Liver (tissue), 9 donors: ENCODE results near the gene SLC25A17. TPM values are rescaled to one million over a fixed set of nuclear protein-coding genes. Genes with fewer than 3 reads are reported as not detected.

Experiments used
- DNase-seq: peaks from one replicate; pipeline ENCODE4 v3.0.0-alpha.2; 2017; ENCODE audit warnings: low spot score
- H3K27ac ChIP-seq, 2 donors: one replicate each; pipeline ENCODE4 v1.7.0; 2013; ENCODE audit warnings: inconsistent platforms in 2 of 2, low read length in 2 of 2, control low read depth in 1 of 2, low read depth in 1 of 2, mild to moderate bottlenecking in 1 of 2
- H3K27me3 ChIP-seq, 4 donors: one replicate each; pipeline versions ENCODE4 v1.6.1 to v1.7.0; 2013; ENCODE audit warnings: low read length in 3 of 4, inconsistent platforms in 1 of 4, mild to moderate bottlenecking in 1 of 4, moderate library complexity in 1 of 4; ENCODE audit not compliant: control insufficient read depth in 4 of 4, insufficient read depth in 4 of 4
- H3K36me3 ChIP-seq, 4 donors: one replicate each; pipeline versions ENCODE4 v1.6.1 to v1.7.0; 2013; ENCODE audit warnings: low read length in 3 of 4, mild to moderate bottlenecking in 3 of 4, low read depth in 1 of 4, moderate library complexity in 1 of 4; ENCODE audit not compliant: control insufficient read depth in 4 of 4, insufficient read depth in 3 of 4
- H3K4me1 ChIP-seq, 4 donors: one replicate each; pipeline versions ENCODE4 v1.6.1 to v1.7.0; 2013; ENCODE audit warnings: low read length in 3 of 4, mild to moderate bottlenecking in 3 of 4, moderate library complexity in 1 of 4; ENCODE audit not compliant: control insufficient read depth in 4 of 4, insufficient read depth in 4 of 4
- H3K4me3 ChIP-seq, 3 donors: one replicate each; pipeline versions ENCODE4 v1.6.1 to v1.7.0; 2013; ENCODE audit warnings: low read length in 3 of 3, control low read depth in 1 of 3, low read depth in 1 of 3, mild to moderate bottlenecking in 1 of 3
- H3K9ac ChIP-seq, 2 donors: one replicate each; pipeline ENCODE4 v1.7.0; 2013; ENCODE audit warnings: low read length in 2 of 2, mild to moderate bottlenecking in 2 of 2, moderate library complexity in 2 of 2, control low read depth in 1 of 2, low read depth in 1 of 2
- H3K9me3 ChIP-seq, 4 donors: one replicate each; pipeline versions ENCODE4 v1.6.1 to v1.7.0; 2013; ENCODE audit warnings: low read length in 3 of 4; ENCODE audit not compliant: control insufficient read depth in 4 of 4
- ATF3 ChIP-seq: IDR thresholded peaks from 2 replicates; pipeline ENCODE4 v1.6.1; 2016; ENCODE audit warnings: antibody characterized with exemption
- CTCF ChIP-seq: fragments of 150-350 bp; IDR thresholded peaks from 2 replicates; pipeline ENCODE4 v1.5.1; 2017; ENCODE audit warnings: improper control_type of control experiment, low read depth, low read length; ENCODE audit not compliant: missing input control
- EGR1 ChIP-seq, 2 donors: IDR thresholded peaks; 2 replicates each; pipeline ENCODE4 v1.6.1; 2016 to 2018; ENCODE audit warnings: antibody characterized with exemption in 2 of 2, low read depth in 2 of 2
- FOXA1 ChIP-seq: IDR thresholded peaks from 2 replicates; pipeline ENCODE4 v1.6.1; 2016; ENCODE audit warnings: antibody characterized with exemption
- FOXA2 ChIP-seq: IDR thresholded peaks from 2 replicates; pipeline ENCODE4 v1.6.1; 2016; ENCODE audit warnings: antibody characterized with exemption
- GABPA ChIP-seq, 2 donors: IDR thresholded peaks in 1 of 2; conservative IDR thresholded peaks in 1 of 2; 2 replicates each; pipeline ENCODE4 v1.6.1; 2016; ENCODE audit warnings: antibody characterized with exemption in 2 of 2, mild to moderate bottlenecking in 1 of 2, moderate library complexity in 1 of 2
- HNF4A ChIP-seq, 2 donors: conservative IDR thresholded peaks; 2 replicates each; pipeline ENCODE4 v1.6.1; 2016; ENCODE audit warnings: antibody characterized with exemption in 2 of 2, mild to moderate bottlenecking in 2 of 2
- HNF4G ChIP-seq: IDR thresholded peaks from 2 replicates; pipeline ENCODE4 v1.6.1; 2016; ENCODE audit warnings: antibody characterized with exemption
- JUND ChIP-seq, 2 donors: IDR thresholded peaks; 2 replicates each; pipeline ENCODE4 v1.6.1; 2016; ENCODE audit warnings: antibody characterized with exemption in 2 of 2
- NR2F2 ChIP-seq: IDR thresholded peaks from 2 replicates; pipeline ENCODE4 v1.6.1; 2016; ENCODE audit warnings: antibody characterized with exemption
- RAD21 ChIP-seq, 2 donors: IDR thresholded peaks; 2 replicates each; pipeline ENCODE4 v1.6.1; 2016; ENCODE audit warnings: antibody characterized with exemption in 2 of 2, mild to moderate bottlenecking in 2 of 2
- RXRA ChIP-seq, 2 donors: IDR thresholded peaks; 2 replicates each; pipeline ENCODE4 v1.6.1; 2017 to 2018; ENCODE audit warnings: antibody characterized with exemption in 2 of 2, mild to moderate bottlenecking in 1 of 2
- SP1 ChIP-seq: IDR thresholded peaks from 2 replicates; pipeline ENCODE4 v1.6.1; 2018; ENCODE audit warnings: antibody characterized with exemption, mild to moderate bottlenecking
- TAF1 ChIP-seq: conservative IDR thresholded peaks from 2 replicates; pipeline ENCODE4 v1.6.1; 2016; ENCODE audit warnings: antibody characterized with exemption, mild to moderate bottlenecking
- YY1 ChIP-seq: IDR thresholded peaks from 2 replicates; pipeline ENCODE4 v1.6.1; 2016; ENCODE audit warnings: antibody characterized with exemption, mild to moderate bottlenecking
- WGBS: extraction: QIAGEN DNeasy Blood & Tissue Kit; methylation state at CpG from one replicate; pipeline ENCODE4 v1.1.7; 2013; 5-methylcytosine and 5-hydroxymethylcytosine counted together
- polyA plus RNA-seq, 2 donors: library from polyadenylated mRNA; stranded (reverse) in 1 of 2; unstranded in 1 of 2; fragments of 200-250 nt in 1 of 2; fragments of >200 nt in 1 of 2; fragmentation: Nextera tagmentation in 1 of 2; extraction: Ambion mirVana in 1 of 2; gene quantifications; one replicate each; pipeline versions ENCODE4 v1.2.1 to v1.2.3, GENCODE V29; 2013 to 2015
- total RNA-seq, 2 donors: library from RNA; depleted of rRNA; stranded (reverse); fragments of >200 nt; gene quantifications; one replicate each; pipeline ENCODE4 v1.2.3, GENCODE V29; 2014
- TF ChIP-seq, protein P1 (sequence below): IDR thresholded peaks from 2 replicates; pipeline ENCODE4 v1.6.1; 2016; ENCODE audit warnings: antibody characterized with exemption
- donor health status: healthy.
- donor health status: healthy.
- donor health status: healthy.
- donor health status: healthy.
- donor health status: healthy.

Gene SLC25A17
- total and polyA plus RNA-seq, 4 donors = 7.3 to 17.5 (median 11.2) TPM

GRCh38 chr22:40856513-40857308, 37.6 kb upstream of the SLC25A17 start, which contains the start of the genes ST13 and XPNPEP3 (continued):
- TF ChIP-seq CTCF (peak; percentile 13), FOXA2 (no peak), SP1 (peak; percentile 76), HNF4A (conservative IDR thresholded peaks at IDR 0.05) (no peak), ATF3 (peak; percentile 28), HNF4G (no peak), RAD21 (IDR thresholded peaks at IDR 0.05) (peak in 1 of 2 donors; percentile 9)

DNA sequence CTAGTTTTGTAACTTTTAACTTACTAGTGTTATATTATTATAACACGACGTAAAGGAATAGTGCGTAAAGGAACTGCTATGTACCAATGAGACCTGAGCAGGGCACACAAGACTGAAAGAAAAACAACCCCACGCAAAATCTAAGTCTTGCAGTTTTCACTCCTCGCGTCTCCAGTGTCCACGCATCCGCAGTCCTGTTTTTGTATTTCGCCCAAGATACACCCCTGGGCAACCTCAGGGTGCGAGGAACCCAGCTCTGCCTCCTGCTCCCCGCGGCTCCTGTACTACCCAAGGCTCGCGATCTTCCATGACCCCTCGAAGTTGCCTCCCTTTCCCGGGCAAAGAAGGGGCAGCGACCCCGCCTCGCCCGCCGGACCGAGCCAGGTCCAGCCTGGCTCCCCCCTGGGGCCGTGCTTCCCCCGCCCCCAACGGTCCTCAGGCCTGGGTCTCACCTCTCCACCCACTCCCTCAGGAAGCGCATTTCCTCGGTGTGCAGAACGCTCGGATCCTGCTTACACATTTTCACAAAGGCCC, 36.9 kb upstream of the SLC25A17 start:
- TF ChIP-seq NR2F2 (no peak), RAD21 (IDR thresholded peaks at IDR 0.05) (no peak), SP1 (no peak), JUND (IDR thresholded peaks at IDR 0.05) (no peak), HNF4A (conservative IDR thresholded peaks at IDR 0.05) (no peak), GABPA (IDR thresholded peaks at IDR 0.05 in 1 of 2, conservative IDR thresholded peaks at IDR 0.05 in 1 of 2) (no peak), FOXA1 (no peak), RXRA (IDR thresholded peaks at IDR 0.05) (no peak), FOXA2 (no peak), ATF3 (no peak), YY1 (no peak), HNF4G (no peak), EGR1 (IDR thresholded peaks at IDR 0.05; ENCODE audit: low read depth in 2 of 2) (no peak), TAF1 (no peak)
- TF ChIP-seq, protein P1, sequence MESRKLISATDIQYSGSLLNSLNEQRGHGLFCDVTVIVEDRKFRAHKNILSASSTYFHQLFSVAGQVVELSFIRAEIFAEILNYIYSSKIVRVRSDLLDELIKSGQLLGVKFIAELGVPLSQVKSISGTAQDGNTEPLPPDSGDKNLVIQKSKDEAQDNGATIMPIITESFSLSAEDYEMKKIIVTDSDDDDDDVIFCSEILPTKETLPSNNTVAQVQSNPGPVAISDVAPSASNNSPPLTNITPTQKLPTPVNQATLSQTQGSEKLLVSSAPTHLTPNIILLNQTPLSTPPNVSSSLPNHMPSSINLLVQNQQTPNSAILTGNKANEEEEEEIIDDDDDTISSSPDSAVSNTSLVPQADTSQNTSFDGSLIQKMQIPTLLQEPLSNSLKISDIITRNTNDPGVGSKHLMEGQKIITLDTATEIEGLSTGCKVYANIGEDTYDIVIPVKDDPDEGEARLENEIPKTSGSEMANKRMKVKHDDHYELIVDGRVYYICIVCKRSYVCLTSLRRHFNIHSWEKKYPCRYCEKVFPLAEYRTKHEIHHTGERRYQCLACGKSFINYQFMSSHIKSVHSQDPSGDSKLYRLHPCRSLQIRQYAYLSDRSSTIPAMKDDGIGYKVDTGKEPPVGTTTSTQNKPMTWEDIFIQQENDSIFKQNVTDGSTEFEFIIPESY = no peak
- DNase-seq = peak; percentile 66
- peak overlapping the region; percentile 97 to 99 for H3K27ac ChIP-seq
- H3K36me3 ChIP-seq = no peaks in the 10 kb centered on the region
- peaks cover 18 to 57% (median 44%) of the 10 kb centered on the region in 4 donors for H3K4me1 ChIP-seq
- peak overlapping the region; percentile 97 to 99 for H3K9ac ChIP-seq
- under 1% methylated on average over 29 of the region's 29 CpGs for WGBS
- H3K9me3 ChIP-seq = no peaks in the 10 kb centered on the region
- no peaks in the 10 kb centered on the region for H3K27me3 ChIP-seq
- H3K4me3 ChIP-seq = peak overlapping the region; percentile 86 to 100 (median 95)
